ENCODE results near the gene PEPD.

Gene PEPD

DNA sequence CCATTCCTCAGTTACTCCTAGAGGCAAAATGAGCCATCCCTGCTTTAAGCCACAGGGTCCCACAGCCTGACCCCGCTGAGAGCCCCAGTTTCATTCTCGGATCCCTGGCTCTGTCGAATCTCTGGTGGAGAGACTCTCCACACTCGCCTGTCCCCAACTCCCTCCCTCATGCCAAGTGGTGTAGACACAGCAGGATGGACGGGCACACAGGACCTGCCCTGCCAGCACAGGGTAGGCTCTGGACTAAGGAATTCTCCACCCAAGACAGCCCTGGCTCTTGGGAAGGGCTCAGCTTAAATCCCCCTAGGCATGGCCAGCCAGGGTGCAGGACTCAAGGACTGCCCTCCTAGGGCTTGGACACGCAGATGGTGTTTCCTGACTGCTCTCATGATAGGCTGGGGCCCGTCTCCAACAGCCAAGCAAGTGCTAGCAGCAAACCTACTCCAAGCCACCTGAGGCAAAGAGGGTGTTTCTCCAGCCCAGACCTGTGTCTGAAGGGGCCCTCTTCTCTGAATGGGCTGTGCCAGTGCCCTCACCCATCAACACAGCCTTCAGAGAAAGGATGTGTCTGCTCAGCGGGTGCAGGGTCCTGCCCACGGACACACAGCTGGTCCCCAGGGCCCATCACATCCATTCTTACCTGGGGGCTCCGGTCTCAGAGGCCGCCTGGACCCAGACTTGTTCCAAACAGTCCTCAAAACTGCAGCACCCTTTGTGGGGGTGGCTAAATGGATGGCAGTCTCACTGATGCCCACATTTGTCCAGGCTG lies 65.3 kb downstream of the PEPD start:
- no peak for DNase-seq

- no peak for DNase-seq
Measured at GRCh38 chr19:33453265-33453664, 68.3 kb downstream of the PEPD start.

GRCh38 chr19:33450689-33451088 lies 70.9 kb downstream of the PEPD start:
- no peak for DNase-seq

GRCh38 chr19:33449799-33450198 lies 71.8 kb downstream of the PEPD start:
- no peak for DNase-seq

DNA sequence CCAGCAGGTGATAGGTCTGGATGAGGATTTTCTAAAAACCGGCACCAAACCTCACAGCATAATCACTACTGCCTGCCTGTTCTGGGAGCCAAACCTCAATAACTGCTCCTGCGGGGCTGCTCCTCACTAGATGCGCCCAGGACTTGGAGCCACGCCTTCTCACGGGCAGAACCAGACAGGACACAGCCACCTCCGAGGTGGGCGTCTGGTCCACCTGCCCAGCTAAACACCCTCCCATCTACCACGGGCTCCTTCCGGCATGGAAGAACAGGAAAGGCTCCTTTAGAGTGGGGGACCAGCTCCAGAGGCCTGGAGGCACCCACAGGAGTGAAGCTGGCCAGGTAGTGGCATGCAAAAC lies 73.5 kb downstream of the PEPD start:
- no peak for DNase-seq

DNA sequence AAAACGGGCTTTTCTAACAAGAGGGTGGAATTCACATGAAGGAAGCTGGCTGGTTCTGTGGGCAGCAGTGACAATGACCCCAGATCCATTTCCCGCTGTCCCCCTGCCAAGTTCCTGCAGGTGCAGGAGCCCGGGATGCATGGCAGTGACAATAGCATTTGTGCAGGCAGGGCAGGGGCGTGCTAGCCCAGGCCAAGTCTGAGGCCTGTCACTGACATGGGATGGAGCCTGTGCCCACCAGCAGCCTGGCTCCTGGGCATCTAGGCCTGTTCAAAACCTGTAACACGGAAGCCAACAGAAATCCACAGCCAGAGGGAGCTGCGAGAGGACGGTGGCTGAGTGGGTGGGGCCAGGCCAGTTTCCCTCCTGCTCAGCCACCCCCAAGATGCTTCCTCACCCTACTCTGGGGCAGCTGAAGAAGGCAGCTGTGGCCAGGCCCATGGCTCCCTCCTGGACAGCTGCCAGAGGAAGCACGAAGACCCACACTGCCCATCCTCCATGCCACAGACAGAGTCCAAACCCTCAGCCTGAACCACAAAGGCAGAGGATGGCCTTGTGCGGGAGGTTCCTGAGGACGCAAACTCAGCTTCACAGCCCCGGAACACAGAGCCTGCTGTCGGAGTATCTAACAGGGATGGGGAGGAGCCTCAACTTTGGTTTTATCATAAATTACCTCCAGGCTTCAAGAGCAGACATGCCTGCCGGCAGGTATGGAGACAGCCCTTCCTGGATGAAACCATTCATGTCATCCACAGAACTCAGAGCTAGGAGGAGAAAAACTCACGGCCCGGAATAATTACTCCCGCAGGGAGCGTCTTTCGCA lies 74.0 kb downstream of the PEPD start:
- no peak for DNase-seq

DNA sequence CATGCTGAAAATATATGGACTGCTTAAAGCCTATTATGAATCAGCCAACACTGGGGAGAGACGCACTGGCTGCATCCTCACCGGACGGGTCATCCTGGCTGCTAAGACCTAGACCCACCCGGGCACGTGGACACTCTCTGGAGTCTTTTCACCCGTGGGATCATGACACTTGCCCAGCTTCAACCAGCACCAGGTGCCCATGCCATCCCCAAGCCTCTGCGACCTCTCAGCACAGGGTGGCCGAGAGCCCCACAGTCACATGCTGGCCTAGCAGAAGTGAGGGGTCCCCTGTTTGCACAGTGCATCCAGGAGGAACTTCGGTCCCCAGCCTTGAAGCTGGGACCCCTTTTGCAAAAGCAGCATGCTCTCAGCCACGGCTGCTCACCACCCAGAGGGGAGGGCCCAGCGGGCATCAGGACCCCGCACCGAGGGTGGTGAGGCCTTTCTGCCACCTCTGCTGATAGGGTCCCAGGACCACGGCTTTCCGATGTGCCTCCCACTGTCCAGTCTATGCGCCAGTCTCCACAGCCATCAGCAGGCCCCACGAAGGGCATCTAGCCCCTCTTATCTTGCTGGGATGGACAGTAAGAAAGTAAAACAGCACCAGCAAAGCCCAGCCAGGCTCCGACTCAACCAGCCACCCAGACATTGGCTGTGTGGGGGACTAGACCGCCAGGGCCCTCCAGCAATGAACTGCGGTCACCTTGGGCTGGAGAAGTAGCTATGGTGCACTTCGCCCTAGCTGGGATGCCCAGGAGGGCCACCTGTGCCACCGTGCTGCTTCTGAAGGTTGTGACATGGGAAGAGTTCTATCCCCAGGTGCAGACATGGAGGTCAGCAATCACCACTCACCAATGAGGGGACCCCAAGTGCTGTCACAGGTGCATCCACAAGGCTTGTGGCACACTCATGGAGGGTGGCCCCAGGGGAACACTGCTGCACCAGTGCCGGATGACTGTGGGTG lies 75.0 kb downstream of the PEPD start:
- DNase-seq = no peak

- DNase-seq = no peak
Measured at GRCh38 chr19:33445442-33446329, 75.9 kb downstream of the PEPD start.

DNA sequence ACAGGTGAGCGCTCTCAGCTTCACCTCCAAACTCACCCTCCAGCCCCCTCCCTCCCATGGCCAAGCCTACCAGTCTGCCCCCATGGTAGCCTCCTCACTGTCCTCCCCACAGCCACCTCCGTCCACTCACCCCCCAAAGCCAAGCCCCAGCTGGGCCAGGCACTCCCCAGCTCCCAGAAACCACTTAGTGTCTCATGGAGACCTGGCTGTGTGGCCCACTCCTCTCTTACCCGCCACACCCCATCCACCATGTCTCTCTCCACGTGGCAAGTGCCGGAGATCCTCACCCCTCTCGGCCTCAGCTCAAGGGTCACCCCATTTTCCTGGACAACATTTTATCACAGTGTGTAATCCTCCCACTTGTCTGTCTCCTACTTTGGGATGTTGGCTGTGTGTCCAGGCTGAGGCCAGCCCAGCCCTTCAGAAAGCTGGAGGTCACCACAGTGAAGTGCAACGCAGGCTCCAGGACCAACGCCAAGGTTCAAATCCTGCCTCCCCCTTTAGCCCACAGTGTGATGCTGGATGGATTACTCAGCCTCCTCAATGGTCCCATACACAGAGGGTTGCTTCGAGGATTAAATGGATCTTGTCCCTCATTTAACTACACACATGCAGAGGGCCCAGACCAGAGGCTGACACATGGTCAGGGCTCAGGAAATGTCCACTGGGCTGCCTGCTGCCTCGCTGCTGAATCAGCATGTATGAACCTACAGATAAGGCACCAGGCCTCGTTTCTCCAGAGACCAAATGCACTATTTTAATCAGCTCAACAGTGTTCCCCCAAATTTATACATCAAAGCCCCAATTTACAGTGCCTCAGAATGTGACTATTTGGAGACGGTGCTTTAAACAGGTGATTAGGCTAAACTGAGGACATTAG lies 76.8 kb downstream of the PEPD start:
- no peak for DNase-seq

- no peak for DNase-seq
Measured at GRCh38 chr19:33443638-33444561, 77.7 kb downstream of the PEPD start.

DNA sequence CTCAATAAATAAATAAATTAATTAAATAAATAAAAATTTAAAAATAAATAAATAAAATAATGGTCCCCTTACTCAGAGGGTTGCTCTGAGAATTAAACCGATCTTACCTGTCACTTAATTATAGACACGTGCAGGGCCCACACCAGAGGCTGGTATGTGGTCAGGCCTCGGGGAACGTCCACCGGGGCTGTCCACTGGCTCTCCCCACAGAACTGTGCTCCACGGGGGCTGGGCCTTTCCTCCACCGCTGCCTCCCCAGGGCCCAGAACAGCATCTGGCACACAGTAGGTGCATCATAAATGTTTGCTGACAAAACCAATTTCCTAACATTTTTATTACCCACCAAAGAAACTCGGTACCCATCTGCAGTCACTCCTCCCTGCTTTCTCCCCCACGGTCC lies 78.9 kb downstream of the PEPD start:
- DNase-seq = no peak

GRCh38 chr19:33441828-33442227 lies 79.8 kb downstream of the PEPD start:
- no peak for DNase-seq

- no peak for DNase-seq
Measured at GRCh38 chr19:33441277-33441699, 80.3 kb downstream of the PEPD start.

DNA sequence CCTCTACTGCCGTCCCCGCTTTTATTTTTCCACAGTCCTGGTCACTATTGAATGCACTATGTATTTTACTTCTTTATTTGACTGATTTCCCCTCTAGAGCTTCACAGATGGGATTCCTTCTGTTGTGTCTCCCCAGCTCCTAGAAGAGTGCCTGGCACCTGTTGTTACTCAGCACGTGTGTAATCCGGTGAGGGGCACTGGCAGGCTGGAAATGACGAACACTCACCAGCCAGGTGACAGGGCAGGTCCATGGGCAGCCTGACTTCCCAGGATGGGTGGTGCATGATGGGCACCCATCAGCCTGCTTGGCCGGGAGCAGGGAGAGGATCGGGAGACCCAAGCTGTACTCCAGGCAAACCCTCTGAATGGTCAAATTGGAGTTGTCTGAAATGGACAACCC lies 80.9 kb downstream of the PEPD start:
- DNase-seq = no peak

DNA sequence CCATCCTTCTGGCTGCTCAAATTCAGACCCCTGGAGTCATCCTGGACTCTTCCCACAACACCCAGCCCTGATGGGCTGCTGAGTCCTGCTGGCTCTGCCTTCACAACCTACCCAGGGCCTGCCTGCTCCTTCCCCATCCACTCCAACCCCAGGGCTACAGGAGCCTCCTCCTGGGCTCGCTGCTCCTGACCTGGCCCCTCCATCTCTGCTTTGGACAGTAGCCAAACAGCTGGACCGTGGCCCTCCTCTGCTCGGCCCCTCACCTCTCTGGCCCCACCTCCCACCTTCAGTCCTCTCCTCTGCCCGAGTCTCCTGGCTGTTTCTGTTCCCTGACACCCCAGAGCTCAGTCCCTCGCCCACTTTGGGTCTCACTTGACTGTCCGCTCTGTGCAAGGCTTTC lies 81.3 kb downstream of the PEPD start:
- DNase-seq = no peak

GRCh38 chr19:33438987-33439781 lies 82.4 kb downstream of the PEPD start:
- DNase-seq = no peak

GRCh38 chr19:33437821-33438671 lies 83.5 kb downstream of the PEPD start:
- DNase-seq = no peak

DNA sequence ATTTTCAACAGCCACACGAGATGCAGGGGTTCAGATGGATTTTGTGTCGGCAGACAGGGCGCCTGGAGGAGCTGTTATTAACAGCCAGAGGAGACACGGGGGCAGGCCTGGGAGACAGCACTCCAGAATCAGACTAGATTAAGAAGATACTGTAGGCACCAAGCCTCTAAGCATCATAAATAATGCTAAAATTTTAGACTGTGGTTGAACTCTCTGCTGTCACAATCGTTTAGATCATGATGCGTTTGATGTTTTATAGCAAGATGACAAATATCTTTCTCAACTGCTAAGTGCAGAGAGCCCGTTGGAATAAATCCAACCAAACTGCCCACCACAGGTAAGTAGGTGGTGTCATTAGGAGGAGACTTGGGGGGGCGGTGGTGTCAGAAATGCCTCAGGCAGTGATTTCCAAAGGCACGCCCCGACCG lies 84.2 kb downstream of the PEPD start:
- no peak for DNase-seq

Data from CD4-positive, alpha-beta T cell treated with Interleukin-6 for 4 hours (primary cell).